NOMO-1 (cell line): ENCODE data around the gene SLC44A4.
A peak's percentile ranks its signal among the peaks of the same experiment; 100 is the strongest.
"Not testable (repeated sequence)": the region's sequence is repeated elsewhere in the genome, so short reads cannot be mapped to it uniquely, and the experiment has no call there.

Experiments
- DNase-seq, 2 experiments: peaks; one replicate each; lab custom pipeline; 2025; ENCODE audit not compliant: unreplicated experiment in 2 of 2; lab: John Stamatoyannopoulos, UW

Gene SLC44A4

DNA sequence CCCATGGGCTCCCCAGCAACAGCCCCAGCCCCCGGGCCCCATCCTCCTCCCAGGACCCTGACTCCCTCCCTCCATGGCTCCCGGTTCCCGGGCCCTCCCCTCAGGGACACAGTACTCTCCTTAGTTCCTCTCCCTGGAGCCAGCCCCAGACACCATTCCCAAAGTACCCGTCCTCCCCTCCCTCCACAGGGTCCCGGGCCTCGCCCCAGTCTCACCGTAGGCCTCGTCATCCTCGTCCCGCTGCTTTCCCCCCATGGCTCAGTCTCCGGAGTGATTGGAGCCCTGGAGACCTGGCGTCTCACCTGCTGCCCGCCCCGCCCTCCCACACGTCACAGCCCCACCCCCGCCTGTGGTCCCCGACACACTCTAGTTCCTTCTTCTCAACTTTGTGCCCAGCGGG, at the start of gene SLC44A4:
Gene SLC44A4, minus strand, starts transcription at position 272 of the 400 bp plus-strand sequence. Its CDS starts 17 bp downstream, at position 255.
- DNase-seq: no peak

DNA sequence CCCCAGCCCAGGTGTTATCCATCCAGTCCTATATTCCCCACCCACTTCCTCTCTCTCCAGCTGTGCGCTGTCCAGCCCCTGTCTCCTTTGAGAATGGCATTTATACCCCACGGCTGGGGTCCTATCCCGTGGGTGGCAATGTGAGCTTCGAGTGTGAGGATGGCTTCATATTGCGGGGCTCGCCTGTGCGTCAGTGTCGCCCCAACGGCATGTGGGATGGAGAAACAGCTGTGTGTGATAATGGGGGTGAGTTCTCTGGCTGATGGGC, 49.8 kb upstream of the SLC44A4 start:
- DNase-seq: no peak

DNA sequence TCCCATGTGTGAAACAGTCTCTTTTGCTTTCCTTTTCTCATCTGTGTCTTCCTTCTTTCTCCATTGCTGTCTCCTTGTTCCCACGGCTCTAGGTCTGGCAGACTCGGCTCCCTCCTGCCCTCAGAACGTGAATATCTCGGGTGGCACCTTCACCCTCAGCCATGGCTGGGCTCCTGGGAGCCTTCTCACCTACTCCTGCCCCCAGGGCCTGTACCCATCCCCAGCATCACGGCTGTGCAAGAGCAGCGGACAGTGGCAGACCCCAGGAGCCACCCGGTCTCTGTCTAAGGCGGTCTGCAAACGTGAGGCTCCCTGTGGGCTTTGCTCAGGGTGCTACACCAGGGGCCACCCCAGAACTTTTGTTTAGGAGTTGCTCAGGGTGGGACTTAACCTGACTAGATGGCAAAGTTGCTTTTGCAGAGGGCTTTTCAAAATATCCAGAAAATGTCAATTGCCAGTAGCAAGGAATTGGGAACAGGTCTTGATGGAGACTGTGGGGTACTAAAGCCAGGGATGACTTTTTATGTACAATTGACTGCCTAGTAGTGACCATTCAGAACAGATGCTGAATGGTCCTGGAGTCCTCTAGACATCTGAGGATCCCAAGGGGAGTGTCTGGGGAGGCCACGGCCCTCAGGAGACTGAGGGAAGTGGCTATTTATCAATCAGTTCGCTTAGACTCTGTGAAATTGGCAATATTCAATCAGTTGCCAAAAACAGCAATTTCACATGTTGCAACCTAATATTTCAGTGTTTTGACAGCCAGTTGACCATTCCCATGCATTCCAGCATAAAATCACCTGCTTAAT, 49.3 kb upstream of the SLC44A4 start:
- DNase-seq: no peak

DNA sequence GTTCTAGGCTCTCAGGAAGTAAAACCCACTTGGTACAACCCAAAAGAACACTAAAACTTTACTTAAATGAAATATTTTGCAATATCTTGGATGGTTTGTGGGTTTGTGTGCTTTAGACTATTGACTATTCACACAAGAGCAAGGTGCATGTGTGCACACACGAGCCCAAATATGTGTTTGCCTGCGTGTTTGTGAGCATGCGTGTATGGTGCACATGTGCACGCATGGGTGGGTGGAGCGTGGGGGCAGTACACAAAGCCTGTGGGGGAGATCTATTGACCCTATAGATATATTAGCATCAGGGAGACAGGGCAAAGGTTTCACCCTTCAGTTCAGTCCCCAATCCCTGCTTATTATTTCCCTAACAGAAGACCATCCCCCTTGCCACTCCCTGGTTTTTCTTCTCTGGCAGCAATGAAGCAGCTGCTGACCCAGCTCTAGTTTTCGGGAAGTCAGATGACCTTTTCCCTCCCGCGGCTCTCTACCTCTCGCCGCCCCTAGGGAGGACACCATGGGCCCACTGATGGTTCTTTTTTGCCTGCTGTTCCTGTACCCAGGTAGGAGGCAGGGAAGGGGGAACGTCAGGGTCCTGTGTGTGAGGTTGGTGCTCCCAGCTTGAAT, 48.6 kb upstream of the SLC44A4 start, which contains the start of gene C2:
Gene C2, plus strand, starts transcription at position 476 of the 621 bp plus-strand sequence. Its CDS starts 36 bp downstream, at position 512.
- DNase-seq: no peak

DNA sequence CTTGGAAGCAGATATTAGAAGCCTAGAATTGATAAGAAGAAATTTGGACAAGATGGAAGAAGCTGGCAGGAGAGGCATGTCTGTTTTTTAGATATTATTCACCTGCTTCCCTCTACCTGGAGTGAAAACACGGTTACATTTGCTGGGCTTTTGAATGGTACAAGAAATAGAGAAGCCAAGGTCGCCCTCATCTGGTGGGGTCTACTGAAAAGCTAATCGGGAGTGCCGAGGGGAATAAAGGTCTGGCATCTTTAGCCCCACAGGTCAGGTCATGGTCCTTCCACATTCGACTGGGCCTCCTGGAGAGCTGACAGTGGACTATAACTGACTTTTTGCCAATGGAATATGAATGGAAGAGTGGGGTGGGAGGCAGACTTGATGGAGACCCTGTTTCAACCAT, 44.1 kb upstream of the SLC44A4 start:
- no peak for DNase-seq

DNA sequence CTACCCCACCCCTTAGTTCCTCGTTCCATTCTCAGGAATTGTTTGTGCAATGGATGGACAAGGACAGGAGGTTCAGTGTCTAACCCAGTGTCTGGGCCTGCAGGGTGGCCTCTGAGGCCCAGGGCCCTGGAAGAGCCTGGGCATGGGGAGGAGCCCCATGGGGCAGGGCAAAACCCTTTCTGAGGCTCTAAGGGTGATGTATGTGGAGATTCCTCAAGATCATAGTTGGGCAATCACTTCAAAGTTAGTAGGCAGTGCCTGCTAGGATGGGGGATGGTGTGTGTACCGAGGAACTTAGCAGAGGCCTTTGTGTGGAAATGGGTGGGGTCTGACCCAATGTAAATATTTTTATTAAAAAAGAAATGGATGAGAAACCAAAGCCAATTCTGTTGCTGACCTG, 42.0 kb upstream of the SLC44A4 start:
- DNase-seq: peak; percentile 45 to 65

DNA sequence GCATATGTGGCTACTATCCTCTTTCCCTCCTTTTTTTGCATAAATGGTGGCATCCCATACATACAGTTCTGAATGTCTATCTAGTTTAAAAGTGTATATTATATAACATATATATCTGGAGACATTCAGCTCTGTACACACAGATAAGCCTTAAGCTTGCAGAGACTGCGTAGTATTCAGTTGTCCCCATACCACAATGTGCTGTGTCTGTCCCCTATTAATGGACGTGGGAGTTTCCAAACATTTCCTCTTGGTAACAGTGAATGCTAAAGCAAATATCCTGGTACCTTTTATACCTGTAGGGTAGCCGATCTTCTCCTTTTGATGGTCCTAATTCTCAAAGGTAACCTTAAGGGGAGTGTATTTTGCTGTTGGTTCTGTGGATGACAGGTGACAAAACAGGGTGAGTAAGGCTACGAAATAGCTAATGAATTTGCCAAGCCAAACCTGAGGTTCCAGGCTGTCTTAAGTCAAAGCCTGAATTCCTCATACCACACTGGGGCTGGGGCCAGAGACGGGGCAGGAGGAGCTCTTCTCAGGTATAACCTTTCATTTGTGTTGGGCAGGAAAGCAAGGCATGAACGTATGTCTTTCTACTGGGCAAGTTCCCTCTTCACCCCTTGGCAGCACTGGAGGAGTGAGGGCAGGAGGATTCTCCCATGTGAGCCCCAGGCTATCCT, 41.0 kb upstream of the SLC44A4 start:
- DNase-seq: no peak

DNA sequence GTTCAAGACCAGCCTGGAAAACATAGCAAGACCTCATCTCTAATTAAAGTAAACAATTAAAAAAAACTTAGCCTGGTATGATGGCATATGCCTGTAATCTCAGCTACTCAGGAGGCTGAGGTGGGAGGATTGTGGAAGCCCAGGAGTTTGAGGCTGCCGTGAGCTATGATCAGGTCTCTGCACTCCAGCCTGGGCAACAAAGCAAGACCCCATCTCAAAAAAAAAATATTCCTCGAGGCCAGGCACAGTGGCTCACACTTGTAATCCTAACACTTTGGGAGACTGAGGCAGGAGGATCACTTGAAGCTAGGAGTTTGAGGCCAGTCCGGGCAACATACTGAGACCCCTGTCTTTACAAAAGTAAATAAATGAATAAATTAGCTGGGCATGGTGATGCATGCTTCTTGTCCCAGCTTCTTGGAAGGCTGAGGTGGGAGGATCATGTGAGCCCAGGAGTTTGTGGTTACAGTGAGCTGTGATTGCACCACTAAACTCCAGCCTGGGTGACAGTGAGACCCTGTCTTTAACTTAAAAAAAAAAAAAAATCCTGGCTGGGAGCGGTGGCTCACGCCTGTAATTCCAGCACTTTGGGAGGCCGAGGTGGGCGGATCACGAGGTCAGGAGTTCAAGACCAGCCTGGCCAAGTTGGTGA, 39.4 kb upstream of the SLC44A4 start:
- no peak for DNase-seq

DNA sequence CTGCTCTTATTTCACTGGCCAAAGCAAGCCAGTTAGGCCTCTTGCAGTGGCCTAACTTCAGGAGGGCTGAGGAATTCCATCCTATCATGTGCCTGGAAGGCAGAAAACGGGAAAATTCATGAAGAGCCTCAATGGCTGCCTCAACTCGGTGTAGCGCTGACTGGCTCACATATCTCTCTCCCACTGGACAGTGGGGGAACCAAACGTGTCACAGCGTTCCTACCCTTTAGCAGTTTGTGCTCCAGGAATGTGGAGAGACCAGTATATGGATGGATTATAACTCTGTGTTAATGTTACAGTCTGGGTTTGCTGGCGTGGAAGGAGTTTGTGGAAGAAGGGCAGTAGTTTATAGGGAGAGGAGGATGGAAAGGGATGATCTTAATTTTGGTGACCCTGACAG, 37.0 kb upstream of the SLC44A4 start:
- DNase-seq: no peak

DNA sequence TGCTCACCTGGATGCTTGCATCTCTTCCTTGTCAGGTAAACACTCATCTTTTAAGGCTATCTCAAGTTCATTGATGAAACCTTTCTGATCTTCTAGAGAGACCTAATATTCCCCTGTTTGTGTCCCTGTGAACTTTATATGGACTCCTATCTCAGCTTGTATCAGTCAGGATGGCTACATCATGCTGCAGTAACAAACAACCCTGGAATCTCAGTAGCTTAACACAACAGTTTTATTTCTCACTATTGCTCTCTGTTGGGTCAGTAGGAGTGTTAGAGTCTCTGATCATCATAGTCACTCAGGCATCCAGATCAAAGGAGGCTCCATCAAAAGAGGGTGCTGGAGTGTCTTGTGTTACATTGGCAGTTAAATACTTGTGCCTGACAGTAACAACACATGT, 36.6 kb upstream of the SLC44A4 start:
- no peak for DNase-seq

DNA sequence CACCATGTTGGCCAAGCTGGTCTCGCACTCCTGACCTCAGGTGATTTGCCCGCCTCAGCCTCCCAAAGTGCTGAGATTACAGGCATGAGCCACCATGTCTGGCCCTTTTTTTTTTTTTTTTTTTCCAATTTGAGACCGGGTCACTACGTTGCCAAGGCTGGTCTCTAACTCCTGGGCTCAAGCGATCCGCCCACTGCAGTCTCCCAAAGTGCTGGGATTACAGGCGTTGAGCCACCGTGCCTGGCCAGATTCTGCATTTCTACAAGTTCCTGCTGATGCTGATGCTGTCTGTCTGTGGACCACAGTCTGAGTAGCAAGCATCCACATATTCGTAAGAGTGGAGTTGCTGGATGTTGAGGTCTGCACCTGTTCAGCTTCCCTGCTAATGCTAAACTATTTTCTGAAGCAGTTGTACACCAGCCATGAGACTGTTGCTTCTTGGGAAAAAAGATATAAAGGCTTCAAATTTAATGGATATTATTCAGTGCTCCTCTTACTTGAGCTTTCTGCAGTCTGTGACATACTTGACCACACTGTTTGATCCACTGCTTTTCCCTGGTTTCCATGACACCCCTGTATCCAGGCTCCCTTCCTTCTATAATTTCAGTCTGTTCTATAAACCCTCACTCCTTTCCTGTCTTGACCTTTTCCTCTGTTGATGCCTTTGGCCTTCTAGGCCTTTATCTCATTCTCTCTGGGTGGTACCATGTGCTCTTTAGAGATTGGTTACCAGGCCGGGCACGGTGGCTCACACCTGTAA, 33.2 kb upstream of the SLC44A4 start:
- DNase-seq: no peak

DNA sequence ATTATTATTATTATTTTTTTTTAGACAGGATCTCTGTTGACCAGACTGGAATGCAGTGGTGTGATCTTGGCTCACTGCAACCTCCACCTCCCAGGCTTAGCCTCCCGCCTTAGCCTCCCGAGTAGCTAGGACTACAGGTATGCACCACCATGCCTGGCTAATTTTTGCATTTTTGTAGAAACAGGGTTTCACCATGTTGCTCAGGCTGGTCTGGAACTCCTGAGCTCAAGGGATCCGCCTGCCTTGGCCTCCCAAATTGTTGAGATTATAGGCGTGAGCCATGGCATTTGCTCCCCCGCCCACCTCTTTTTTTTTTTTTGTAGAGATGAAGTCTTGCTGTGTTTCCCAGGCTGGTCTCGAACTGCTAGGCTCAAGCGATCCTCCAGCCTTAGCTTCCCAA, 30.5 kb upstream of the SLC44A4 start:
- not testable (repeated sequence) for DNase-seq

DNA sequence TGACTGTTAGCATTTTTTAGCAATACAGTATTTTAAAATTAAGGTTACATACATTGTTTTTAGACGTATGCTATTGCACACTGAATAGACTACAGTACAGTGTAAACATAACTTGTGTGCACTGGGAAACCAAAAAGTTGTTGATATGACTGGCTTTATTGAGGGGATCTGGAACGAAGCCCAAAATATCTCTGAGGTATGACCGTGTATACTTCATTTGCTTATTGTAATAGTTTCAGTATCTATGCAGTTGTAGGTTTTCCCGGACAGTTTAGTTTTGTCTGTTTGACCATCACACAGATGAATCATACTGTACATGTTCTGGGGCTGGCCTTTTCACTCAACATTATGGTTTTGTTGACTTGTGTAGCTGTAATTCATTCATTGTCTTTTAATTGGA, 30.0 kb upstream of the SLC44A4 start:
- DNase-seq: no peak

DNA sequence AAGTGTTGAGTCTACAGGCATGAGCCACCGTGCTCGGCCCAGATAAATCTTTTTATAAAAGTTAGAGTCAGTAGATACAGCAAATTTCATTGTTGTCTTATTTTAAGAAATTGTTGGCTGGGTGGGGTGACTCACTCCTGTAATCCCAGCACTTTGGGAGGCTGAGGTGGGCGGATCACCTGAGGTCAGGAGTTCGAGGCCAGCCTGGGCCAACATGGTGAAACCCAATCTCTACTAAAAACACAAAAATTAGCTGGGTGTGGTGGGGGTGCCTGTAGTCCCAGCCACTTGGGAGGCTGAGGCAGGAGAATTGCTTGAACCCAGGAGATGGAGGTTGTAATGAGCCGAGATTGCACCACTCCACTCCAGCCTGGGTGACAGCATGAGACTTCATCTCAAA, 29.5 kb upstream of the SLC44A4 start:
- DNase-seq: not testable (repeated sequence)

DNA sequence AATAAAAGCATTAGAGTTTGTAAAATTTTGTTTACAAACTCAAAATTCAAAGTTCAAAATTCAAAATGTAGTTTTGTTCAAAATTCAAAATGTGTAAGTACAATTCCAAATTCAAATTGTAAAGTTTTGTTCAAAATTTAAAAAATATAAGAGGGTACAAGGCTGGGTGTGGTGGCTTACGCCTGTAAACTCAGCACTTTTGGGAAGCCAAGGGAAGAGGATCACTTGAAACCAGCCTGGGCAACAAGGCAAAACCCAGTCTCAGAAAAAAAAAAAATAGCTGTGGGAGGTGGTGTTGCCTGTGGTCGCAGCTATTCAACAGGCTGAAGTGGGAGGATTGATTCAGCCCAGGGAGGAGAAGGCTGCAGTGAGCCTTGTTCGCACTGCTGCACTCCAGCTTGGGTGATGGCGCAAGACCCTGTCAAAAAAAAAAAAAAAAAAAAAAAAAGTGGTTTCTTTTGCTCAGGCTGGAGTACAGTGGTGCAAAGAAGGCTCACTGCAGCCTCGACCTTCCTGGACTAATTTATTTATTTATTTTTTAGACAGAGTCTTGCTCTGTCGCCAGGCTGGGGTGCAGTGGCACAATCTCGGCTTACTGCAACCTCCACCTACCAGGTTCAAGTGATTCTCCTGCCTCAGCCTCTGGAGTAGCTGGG, 28.5 kb upstream of the SLC44A4 start:
- DNase-seq: peak; percentile 76 to 78

DNA sequence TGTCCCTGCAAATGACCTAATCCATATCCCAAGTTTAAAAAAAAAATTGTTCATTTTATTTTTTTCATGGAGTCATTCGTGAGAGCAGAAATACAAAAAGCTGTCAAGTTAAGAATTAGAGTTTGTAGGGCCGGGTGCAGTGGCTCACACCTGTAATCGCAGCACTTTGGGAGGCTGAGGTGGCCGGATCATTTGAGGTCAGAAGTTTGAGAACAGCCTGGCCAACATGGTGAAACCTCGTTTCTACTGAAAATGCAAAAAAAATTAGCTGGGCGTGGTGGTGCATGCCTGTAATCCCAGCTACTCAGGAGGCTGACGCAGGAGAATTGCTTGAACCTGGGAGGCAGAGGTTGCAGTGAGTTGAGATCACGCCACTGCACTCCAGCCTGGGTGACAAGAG, 27.9 kb upstream of the SLC44A4 start:
- DNase-seq: not testable (repeated sequence)

DNA sequence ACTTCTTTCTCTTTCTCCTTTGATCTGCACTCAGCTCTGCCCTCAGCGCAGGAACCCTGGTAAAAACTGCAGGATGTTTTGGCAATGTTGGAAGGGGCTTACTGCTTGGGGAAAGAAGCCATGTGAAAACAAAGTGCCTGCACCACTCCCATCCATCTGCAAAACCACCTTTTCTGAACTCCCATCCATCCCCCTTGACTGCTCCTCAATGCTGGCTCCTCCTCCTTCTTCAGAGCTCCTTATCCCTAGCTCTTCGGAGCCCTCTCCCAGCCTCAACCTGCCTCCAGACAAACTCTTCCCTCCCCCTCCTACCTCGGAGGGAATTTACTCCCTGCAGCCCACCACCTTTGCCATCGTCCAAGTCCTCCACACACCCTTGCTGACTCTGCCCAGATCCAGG, 27.3 kb upstream of the SLC44A4 start:
- DNase-seq: no peak

DNA sequence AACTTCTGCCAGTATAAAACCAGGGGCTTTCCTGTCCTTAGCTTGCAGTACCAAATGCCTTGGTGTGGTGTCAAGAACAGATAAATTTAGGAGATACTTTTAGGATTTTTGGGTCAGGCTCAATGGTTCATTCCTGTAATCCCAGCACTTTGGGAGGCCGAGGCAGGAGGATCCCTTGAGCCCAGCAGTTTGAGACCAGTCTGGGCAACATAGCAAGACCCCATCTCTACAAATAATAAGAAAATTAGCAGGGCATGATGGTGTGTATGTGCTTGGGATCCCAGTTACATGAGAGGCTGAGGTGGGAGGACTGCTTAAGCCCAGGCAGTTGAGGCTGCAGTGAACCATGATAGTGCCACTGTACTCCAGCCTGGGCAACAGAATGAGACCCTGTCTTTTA, 26.2 kb upstream of the SLC44A4 start:
- no peak for DNase-seq

DNA sequence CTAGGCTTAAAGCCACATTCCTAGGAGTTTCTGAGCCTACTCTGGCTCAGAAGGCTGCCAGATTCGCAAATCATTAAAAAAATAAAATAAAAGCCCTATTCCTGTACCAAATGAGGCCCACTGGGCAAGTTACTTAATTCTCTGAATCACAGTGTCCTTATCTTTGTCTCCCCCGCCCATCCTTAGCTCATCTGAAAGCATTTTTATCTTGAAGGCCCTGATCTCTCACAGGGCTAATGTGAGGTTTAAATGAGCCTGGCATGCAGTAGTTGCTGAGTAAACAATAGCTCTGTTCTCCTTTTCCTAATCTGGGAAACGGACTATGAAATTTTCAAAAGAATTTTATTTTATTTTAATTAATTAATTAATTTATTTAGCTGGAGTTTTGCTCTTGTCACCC, 25.2 kb upstream of the SLC44A4 start:
- DNase-seq: no peak

DNA sequence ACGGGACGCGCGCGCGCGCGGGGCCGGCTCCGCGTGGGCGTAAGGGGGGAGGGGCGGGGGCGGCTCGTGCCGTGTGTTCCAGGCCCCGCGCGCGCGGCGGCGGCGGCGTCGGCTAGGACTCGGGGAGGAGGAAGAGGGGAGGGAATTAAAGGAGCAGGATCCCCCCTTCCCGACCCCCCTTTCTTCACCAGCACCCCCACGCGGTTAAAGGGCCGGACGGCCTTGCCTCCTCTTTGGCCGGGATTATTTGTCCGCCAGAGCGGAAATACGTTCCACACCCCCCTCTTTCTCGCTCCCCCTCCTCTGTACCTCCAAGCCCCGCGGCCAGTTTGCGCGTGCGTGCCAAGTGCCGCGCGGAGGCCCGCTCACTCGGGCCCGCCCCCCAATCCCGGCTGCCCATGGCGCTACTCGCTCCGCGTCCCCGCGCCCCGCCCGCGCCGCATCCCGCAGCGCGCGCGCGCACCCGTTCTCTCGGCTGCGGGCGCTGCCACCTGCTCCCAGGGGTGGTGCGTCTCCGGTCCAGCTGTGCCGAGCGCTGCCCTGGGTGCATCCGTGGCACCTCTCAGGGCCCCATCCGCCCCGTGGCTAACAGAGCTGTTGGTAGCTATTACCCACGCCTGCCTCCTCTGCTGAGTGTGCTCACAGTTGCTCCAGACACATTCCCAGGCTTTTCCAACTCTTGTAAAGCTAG, 23.3 kb upstream of the SLC44A4 start, which contains the start of gene ZBTB12:
Gene ZBTB12, minus strand, starts transcription at position 134 of the 691 bp plus-strand sequence. CDS start 781 bp downstream, outside the sequence.
- peak; percentile 81 to 90 for DNase-seq
